Mesenchymal stem cell (in vitro differentiated cells and primary cell): Measurements from ENCODE around the gene PEX5.

ENCODE experiments used
- DNase-seq: peaks from one replicate; pipeline ENCODE4 v3.0.0-alpha.2; 2013
- H2AFZ ChIP-seq: one replicate; pipeline ENCODE4 v1.6.1; 2013; ENCODE audit warnings: low read depth, mild to moderate bottlenecking, control low read depth, inconsistent platforms, low read length, moderate library complexity
- H2AK5ac ChIP-seq: 2 replicates; pipeline ENCODE4 v1.6.1; 2013; ENCODE audit warnings: low read length, moderate library complexity, mild to moderate bottlenecking, inconsistent platforms; ENCODE audit not compliant: severe bottlenecking
- H2BK120ac ChIP-seq: one replicate; pipeline ENCODE4 v1.6.1; 2013; ENCODE audit warnings: low read depth, mild to moderate bottlenecking, inconsistent platforms, low read length, moderate library complexity
- H2BK12ac ChIP-seq, 2 experiments: one replicate each; pipeline ENCODE4 v1.6.1; 2013; ENCODE audit warnings: inconsistent platforms in 2 of 2, low read length in 2 of 2, mild to moderate bottlenecking in 2 of 2, moderate library complexity in 2 of 2, control low read depth in 1 of 2
- H2BK15ac ChIP-seq: one replicate; pipeline ENCODE4 v1.6.1; 2013; ENCODE audit warnings: mild to moderate bottlenecking, low read depth, inconsistent platforms; ENCODE audit not compliant: poor library complexity, severe bottlenecking
- H2BK5ac ChIP-seq: 2 replicates; pipeline ENCODE4 v1.6.1; 2013; ENCODE audit warnings: low read depth, mild to moderate bottlenecking, low read length, control low read depth, inconsistent platforms; ENCODE audit not compliant: poor library complexity, severe bottlenecking
- H3K14ac ChIP-seq, 2 experiments: one replicate each; pipeline ENCODE4 v1.6.1; 2013; ENCODE audit warnings: inconsistent platforms in 2 of 2, low read length in 2 of 2, control low read depth in 1 of 2, mild to moderate bottlenecking in 1 of 2, moderate library complexity in 1 of 2
- H3K18ac ChIP-seq, 2 experiments: one replicate each; pipeline ENCODE4 v1.6.1; 2013; ENCODE audit warnings: inconsistent platforms in 2 of 2, low read length in 2 of 2, control low read depth in 1 of 2, low read depth in 1 of 2, mild to moderate bottlenecking in 1 of 2
- H3K23ac ChIP-seq, 2 experiments: one replicate each; pipeline ENCODE4 v1.6.1; 2013; ENCODE audit warnings: inconsistent platforms in 2 of 2, low read length in 2 of 2, mild to moderate bottlenecking in 2 of 2, moderate library complexity in 2 of 2, control low read depth in 1 of 2
- H3K27ac ChIP-seq: 2 replicates; pipeline ENCODE4 v1.5.1; 2013; ENCODE audit warnings: mild to moderate bottlenecking, moderate library complexity, low read length, control low read depth, inconsistent platforms; ENCODE audit not compliant: poor library complexity, severe bottlenecking
- H3K27me3 ChIP-seq, 2 experiments: 2 replicates each; pipeline versions ENCODE4 v1.6.1 to v1.7.0; 2013; ENCODE audit warnings: low read length in 2 of 2, mild to moderate bottlenecking in 2 of 2, moderate library complexity in 2 of 2, control low read depth in 1 of 2, inconsistent platforms in 1 of 2; ENCODE audit not compliant: control insufficient read depth in 1 of 2, insufficient read depth in 1 of 2
- H3K36me3 ChIP-seq, 2 experiments: 2 replicates each; pipeline versions ENCODE4 v1.6.1 to v1.7.0; 2013; ENCODE audit warnings: low read length in 2 of 2, control low read depth in 1 of 2, inconsistent platforms in 1 of 2, low read depth in 1 of 2, mild to moderate bottlenecking in 1 of 2; ENCODE audit not compliant: insufficient read depth in 2 of 2, control insufficient read depth in 1 of 2
- H3K4ac ChIP-seq, 2 experiments: one replicate each; pipeline ENCODE4 v1.6.1; 2013; ENCODE audit warnings: inconsistent platforms in 2 of 2, low read length in 2 of 2, mild to moderate bottlenecking in 2 of 2, moderate library complexity in 2 of 2, control low read depth in 1 of 2, low read depth in 1 of 2
- H3K4me1 ChIP-seq: 2 replicates; pipeline ENCODE4 v1.6.1; 2013; ENCODE audit warnings: low read depth, low read length, control low read depth; ENCODE audit not compliant: control insufficient read depth, insufficient read depth
- H3K4me2 ChIP-seq: 2 replicates; pipeline ENCODE4 v1.6.1; 2013; ENCODE audit warnings: low read length, mild to moderate bottlenecking, inconsistent platforms; ENCODE audit not compliant: poor library complexity, severe bottlenecking
- H3K4me3 ChIP-seq, 2 experiments: 2 replicates each; pipeline versions ENCODE4 v1.5.1 to v1.7.0; 2013; ENCODE audit warnings: low read length in 2 of 2, mild to moderate bottlenecking in 2 of 2, control low read depth in 1 of 2, low read depth in 1 of 2; ENCODE audit not compliant: insufficient read depth in 1 of 2
- H3K79me1 ChIP-seq: replicated peaks from 2 replicates; pipeline ENCODE4 v1.6.1; 2013; ENCODE audit warnings: mild to moderate bottlenecking, control low read depth, low read length, inconsistent platforms; ENCODE audit not compliant: poor library complexity, severe bottlenecking
- H3K9ac ChIP-seq: 2 replicates; pipeline ENCODE4 v1.7.0; 2013; ENCODE audit warnings: mild to moderate bottlenecking, low read length, moderate library complexity
- H3K9me3 ChIP-seq: 2 replicates; pipeline ENCODE4 v1.7.0; 2013; ENCODE audit warnings: mild to moderate bottlenecking, low read length; ENCODE audit not compliant: control insufficient read depth
- H4K8ac ChIP-seq: one replicate; pipeline ENCODE4 v1.6.1; 2013; ENCODE audit warnings: inconsistent platforms, mild to moderate bottlenecking, low read length, moderate library complexity
- H4K91ac ChIP-seq: one replicate; pipeline ENCODE4 v1.6.1; 2013; ENCODE audit warnings: mild to moderate bottlenecking, low read length, inconsistent platforms
- WGBS: methylation state at CpG from one replicate; pipeline ENCODE4 v1.1.7; 2013; ENCODE audit warnings: mixed read lengths; 5-methylcytosine and 5-hydroxymethylcytosine counted together

The PEX5 gene

DNA sequence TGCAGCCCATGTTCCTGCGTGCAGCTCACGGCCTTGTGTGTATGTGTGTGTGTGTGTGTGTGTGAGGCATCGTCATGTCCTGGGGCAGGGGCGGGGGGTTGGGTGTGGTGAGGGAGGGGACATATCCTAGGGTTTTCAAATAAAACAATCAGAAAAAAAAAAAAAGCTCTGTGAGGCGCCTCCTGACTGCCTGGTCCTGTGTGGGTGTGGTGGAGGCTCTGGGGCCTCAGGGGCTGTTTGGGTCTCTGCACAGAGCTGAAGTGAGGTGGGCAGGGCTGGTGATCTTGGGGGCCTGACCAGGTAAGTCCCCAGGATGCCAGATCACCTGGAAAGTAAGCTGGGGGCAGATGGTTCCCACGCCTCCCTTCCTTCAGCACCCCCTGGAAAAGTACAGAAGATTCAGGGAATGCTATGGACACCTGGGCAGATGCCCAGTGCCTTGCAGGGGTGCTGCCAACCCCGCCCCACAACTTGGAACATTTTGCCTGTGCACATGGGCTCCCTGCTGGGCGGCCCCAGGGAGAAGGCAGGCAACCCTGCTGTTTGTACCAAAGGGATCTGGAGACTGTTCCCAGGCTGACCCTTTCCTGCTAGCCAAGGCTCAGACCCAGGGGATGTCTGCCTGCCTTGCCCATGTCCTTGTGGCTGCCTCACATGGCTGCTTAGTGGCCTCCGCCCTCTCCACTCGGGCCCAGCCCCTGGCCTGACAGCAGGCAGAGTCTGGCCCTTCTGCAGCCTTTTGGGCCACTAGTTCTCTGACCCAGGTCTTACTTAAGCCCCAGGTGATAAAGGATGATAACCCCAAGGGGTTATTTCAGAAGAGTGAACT is 30.5 kb upstream of the PEX5 start:
- Histone ChIP-seq H3K14ac (no peak overlapping the region), H2BK120ac (no peak overlapping the region)
- 77% methylated on average over 10 of the region's 10 CpGs for WGBS

GRCh38 chr12:7160183-7160582 is 29.3 kb upstream of the PEX5 start:
- no peak overlapping the region for H2BK120ac ChIP-seq
- DNase-seq, result no peak
- H3K14ac ChIP-seq, result no peak overlapping the region
- no peak overlapping the region for H4K8ac ChIP-seq
- 83% methylated on average over 7 of the region's 7 CpGs for WGBS
- H3K9ac ChIP-seq, result no peak overlapping the region
- no peaks in the 10 kb centered on the region for H3K79me1 ChIP-seq
- no peak overlapping the region for H2BK5ac ChIP-seq
- no peak overlapping the region for H3K4ac ChIP-seq
- no peak overlapping the region for H3K27ac ChIP-seq
- H2BK12ac ChIP-seq, result no peak overlapping the region
- peaks cover 5% of the 10 kb centered on the region for H3K4me1 ChIP-seq
- H2AFZ ChIP-seq, result no peak overlapping the region
- no peak overlapping the region for H4K91ac ChIP-seq
- no peak overlapping the region for H2BK15ac ChIP-seq
- no peak overlapping the region for H3K18ac ChIP-seq
- H3K27me3 ChIP-seq, result peaks cover 27 to 30% of the 10 kb centered on the region in 2 experiments
- no peak overlapping the region for H2AK5ac ChIP-seq
- no peak overlapping the region for H3K4me2 ChIP-seq
- peaks cover 6 to 42% of the 10 kb centered on the region in 2 experiments for H3K36me3 ChIP-seq
- H3K9me3 ChIP-seq, result peaks cover 3% of the 10 kb centered on the region
- no peak overlapping the region for H3K23ac ChIP-seq
- no peak overlapping the region for H3K4me3 ChIP-seq

More for the DNA sequence above, 30.5 kb upstream of the PEX5 start:
- Histone ChIP-seq H2BK15ac (no peak overlapping the region), H3K27me3 (peaks cover 27% of the 10 kb centered on the region in 2 experiments), H2AK5ac (no peak overlapping the region), H2BK12ac (no peak overlapping the region), H3K4me1 (peaks cover 5% of the 10 kb centered on the region), H3K79me1 (no peaks in the 10 kb centered on the region), H3K27ac (no peak overlapping the region), H2AFZ (no peak overlapping the region), H3K9ac (no peak overlapping the region), H2BK5ac (no peak overlapping the region), H3K9me3 (no peaks in the 10 kb centered on the region), H3K36me3 (peaks cover 11 to 44% of the 10 kb centered on the region in 2 experiments), H3K18ac (no peak overlapping the region), H4K91ac (no peak overlapping the region), H4K8ac (no peak overlapping the region), H3K4ac (no peak overlapping the region), H3K23ac (no peak overlapping the region), H3K4me3 (no peak overlapping the region), H3K4me2 (no peak overlapping the region)
- no peak for DNase-seq

DNA sequence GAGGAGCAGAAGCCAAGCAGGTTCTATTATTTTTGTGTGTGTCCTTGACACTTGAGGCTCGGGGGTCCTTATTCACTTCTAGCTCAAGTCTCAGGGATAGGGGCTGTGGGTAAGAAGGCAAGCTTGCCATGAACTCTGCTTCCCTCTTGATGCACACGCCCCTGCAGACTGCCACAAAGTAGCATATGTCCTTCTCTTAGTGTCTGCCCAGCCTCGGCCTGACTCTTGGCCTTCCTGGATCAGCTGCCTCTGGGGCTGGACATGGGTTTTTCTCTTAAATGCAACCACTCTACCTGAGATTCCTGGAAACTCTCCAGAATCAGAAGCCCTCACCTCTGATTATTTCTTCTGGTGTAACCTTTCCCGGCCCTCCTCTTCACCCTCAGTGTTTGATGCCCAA is 28.2 kb upstream of the PEX5 start:
- no peak overlapping the region for H4K91ac ChIP-seq
- H2AFZ ChIP-seq, result no peak overlapping the region
- H3K9me3 ChIP-seq, result peaks cover 12% of the 10 kb centered on the region
- peaks cover 27 to 34% of the 10 kb centered on the region in 2 experiments for H3K27me3 ChIP-seq
- no peak overlapping the region for H3K4me2 ChIP-seq
- H3K14ac ChIP-seq, result no peak overlapping the region
- no peak overlapping the region for H3K4me3 ChIP-seq
- H3K79me1 ChIP-seq, result no peaks in the 10 kb centered on the region
- no peak overlapping the region for H3K4ac ChIP-seq
- no peak overlapping the region for H3K27ac ChIP-seq
- peaks cover 6 to 30% of the 10 kb centered on the region in 2 experiments for H3K36me3 ChIP-seq
- no peak overlapping the region for H3K23ac ChIP-seq
- H2BK120ac ChIP-seq, result no peak overlapping the region
- no peak overlapping the region for H4K8ac ChIP-seq
- no peak overlapping the region for H2BK15ac ChIP-seq
- 72% methylated on average over 4 of the region's 4 CpGs for WGBS
- H2BK12ac ChIP-seq, result no peak overlapping the region
- no peak overlapping the region for H2BK5ac ChIP-seq
- DNase-seq, result no peak
- no peak overlapping the region for H2AK5ac ChIP-seq
- no peak overlapping the region for H3K18ac ChIP-seq
- no peak overlapping the region for H3K9ac ChIP-seq
- H3K4me1 ChIP-seq, result peaks cover 2% of the 10 kb centered on the region

DNA sequence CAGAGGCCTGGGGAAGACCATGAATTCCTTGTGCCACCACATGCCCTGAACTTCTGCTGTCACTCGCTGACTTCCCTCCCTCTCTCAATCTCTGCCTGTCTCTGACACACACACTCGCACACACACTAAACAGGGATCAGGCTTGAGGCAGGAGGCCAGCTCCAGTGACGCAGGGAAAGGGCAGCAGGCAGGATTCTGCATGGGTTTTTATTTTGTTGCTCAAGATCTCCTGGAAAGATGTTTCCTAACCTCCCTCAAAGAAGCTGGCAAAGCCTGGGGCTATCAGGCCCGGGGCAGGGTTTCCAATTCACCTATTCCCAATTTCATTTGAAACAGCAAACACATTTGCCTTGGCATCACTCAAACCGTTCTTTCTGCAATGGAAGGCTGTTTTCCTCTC is 27.7 kb upstream of the PEX5 start:
- Histone ChIP-seq H3K27me3 (peaks cover 27 to 34% of the 10 kb centered on the region in 2 experiments), H3K4me3 (no peak overlapping the region), H2AK5ac (no peak overlapping the region), H4K8ac (no peak overlapping the region), H3K4me1 (peaks cover 2% of the 10 kb centered on the region), H3K23ac (no peak overlapping the region), H2BK12ac (no peak overlapping the region), H3K14ac (no peak overlapping the region), H3K18ac (no peak overlapping the region), H3K27ac (no peak overlapping the region), H4K91ac (no peak overlapping the region), H2BK120ac (no peak overlapping the region), H3K4ac (no peak overlapping the region), H3K9ac (no peak overlapping the region), H3K36me3 (peaks cover 5 to 26% of the 10 kb centered on the region in 2 experiments), H3K9me3 (peaks cover 16% of the 10 kb centered on the region), H3K4me2 (no peak overlapping the region), H2BK5ac (no peak overlapping the region), H2AFZ (no peak overlapping the region), H3K79me1 (no peaks in the 10 kb centered on the region), H2BK15ac (no peak overlapping the region)
- no peak for DNase-seq
- WGBS, result 90% methylated on average over 5 of the region's 5 CpGs
